Measurements from ENCODE around the gene AKAP6.

GRCh38 chr14:32809255-32809654 is 480.2 kb downstream of the AKAP6 start:
- TF ChIP-seq CTCF (conservative IDR thresholded peaks at IDR 0.05; ENCODE audit: low read depth in 2 of 2) (no peak), NANOG (IDR thresholded peaks at IDR 0.05; ENCODE audit: borderline replicate concordance) (no peak), EZH2 (IDR thresholded peaks at IDR 0.05; ENCODE audit: low read depth, unreplicated experiment) (no peak), POLR2AphosphoS5 (IDR thresholded peaks at IDR 0.05; ENCODE audit: low read depth) (no peak), CREB1 (CRISPR knock-in tag; IDR thresholded peaks at IDR 0.05; ENCODE audit: low read depth) (no peak)
- TF ChIP-seq, protein P1, sequence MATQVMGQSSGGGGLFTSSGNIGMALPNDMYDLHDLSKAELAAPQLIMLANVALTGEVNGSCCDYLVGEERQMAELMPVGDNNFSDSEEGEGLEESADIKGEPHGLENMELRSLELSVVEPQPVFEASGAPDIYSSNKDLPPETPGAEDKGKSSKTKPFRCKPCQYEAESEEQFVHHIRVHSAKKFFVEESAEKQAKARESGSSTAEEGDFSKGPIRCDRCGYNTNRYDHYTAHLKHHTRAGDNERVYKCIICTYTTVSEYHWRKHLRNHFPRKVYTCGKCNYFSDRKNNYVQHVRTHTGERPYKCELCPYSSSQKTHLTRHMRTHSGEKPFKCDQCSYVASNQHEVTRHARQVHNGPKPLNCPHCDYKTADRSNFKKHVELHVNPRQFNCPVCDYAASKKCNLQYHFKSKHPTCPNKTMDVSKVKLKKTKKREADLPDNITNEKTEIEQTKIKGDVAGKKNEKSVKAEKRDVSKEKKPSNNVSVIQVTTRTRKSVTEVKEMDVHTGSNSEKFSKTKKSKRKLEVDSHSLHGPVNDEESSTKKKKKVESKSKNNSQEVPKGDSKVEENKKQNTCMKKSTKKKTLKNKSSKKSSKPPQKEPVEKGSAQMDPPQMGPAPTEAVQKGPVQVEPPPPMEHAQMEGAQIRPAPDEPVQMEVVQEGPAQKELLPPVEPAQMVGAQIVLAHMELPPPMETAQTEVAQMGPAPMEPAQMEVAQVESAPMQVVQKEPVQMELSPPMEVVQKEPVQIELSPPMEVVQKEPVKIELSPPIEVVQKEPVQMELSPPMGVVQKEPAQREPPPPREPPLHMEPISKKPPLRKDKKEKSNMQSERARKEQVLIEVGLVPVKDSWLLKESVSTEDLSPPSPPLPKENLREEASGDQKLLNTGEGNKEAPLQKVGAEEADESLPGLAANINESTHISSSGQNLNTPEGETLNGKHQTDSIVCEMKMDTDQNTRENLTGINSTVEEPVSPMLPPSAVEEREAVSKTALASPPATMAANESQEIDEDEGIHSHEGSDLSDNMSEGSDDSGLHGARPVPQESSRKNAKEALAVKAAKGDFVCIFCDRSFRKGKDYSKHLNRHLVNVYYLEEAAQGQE (IDR thresholded peaks at IDR 0.05; ENCODE audit: unreplicated experiment) = no peak

Data from GM23338 (cell line).